ENCODE data around the gene LMAN1. TPM values are rescaled to one million over a fixed set of nuclear protein-coding genes. Genes with fewer than 3 reads are reported as not detected.

The LMAN1 gene
- total RNA-seq, 1 experiment from 2014 or later = 40.6 TPM

GRCh38 chr18:59324623-59324971 lies 34.5 kb downstream of the LMAN1 start:
- Mint-ChIP-seq H3K4me3 (ENCODE audit: unreplicated experiment) (no peak overlapping the region), H3K9me3 (ENCODE audit: unreplicated experiment) (no peaks in the 10 kb centered on the region), H3K27me3 (ENCODE audit: insufficient read depth, unreplicated experiment) (no peaks in the 10 kb centered on the region), H3K36me3 (ENCODE audit: insufficient read depth, unreplicated experiment) (peaks cover 18% of the 10 kb centered on the region), H3K27ac (ENCODE audit: unreplicated experiment) (no peak overlapping the region), H3K4me1 (ENCODE audit: low read depth, unreplicated experiment) (no peaks in the 10 kb centered on the region)
- ChIA-PET POLR2A (no interaction called here), CTCF (no interaction called here)
- H3K36me3 ChIP-seq (ENCODE audit: control insufficient read depth, insufficient read depth, low read length) = no peaks in the 10 kb centered on the region
- no peak overlapping the region for H3K4me3 ChIP-seq (ENCODE audit: low read depth, low read length)
- H3K27me3 ChIP-seq (replicated peaks; ENCODE audit: control insufficient read depth, insufficient read depth, low read length) = no peaks in the 10 kb centered on the region
- H3K9me3 ChIP-seq = no peaks in the 10 kb centered on the region
- BruUV-seq (replicated peaks) = no TSS peak
- no peak for DNase-seq
- intact Hi-C loops (cut with micrococcal nuclease; ENCODE audit: unreplicated experiment) = no loop called here
- no peaks in the 10 kb centered on the region for H3K4me1 ChIP-seq
- no peak for TF ChIP-seq CTCF (IDR thresholded peaks at IDR 0.05; ENCODE audit: insufficient read depth in 1 of 2, low read depth in 1 of 2, low read length in 1 of 2, severe bottlenecking in 1 of 2, unreplicated experiment in 1 of 2)

GRCh38 chr18:59323931-59324622 lies 35.0 kb downstream of the LMAN1 start:
- H3K27me3 Mint-ChIP-seq (ENCODE audit: insufficient read depth, unreplicated experiment) = no peaks in the 10 kb centered on the region
- POLR2A ChIA-PET = no interaction called here
- no peak for TF ChIP-seq CTCF (IDR thresholded peaks at IDR 0.05; ENCODE audit: insufficient read depth in 1 of 2, low read depth in 1 of 2, low read length in 1 of 2, severe bottlenecking in 1 of 2, unreplicated experiment in 1 of 2)
- CTCF ChIA-PET = no interaction called here
- no peaks in the 10 kb centered on the region for H3K4me1 Mint-ChIP-seq (ENCODE audit: low read depth, unreplicated experiment)
- no peak overlapping the region for H3K4me3 ChIP-seq (ENCODE audit: low read depth, low read length)
- no peaks in the 10 kb centered on the region for H3K9me3 ChIP-seq
- H3K36me3 Mint-ChIP-seq (ENCODE audit: insufficient read depth, unreplicated experiment) = peaks cover 18% of the 10 kb centered on the region
- no peak overlapping the region for H3K4me3 Mint-ChIP-seq (ENCODE audit: unreplicated experiment)
- H3K27me3 ChIP-seq (replicated peaks; ENCODE audit: control insufficient read depth, insufficient read depth, low read length) = no peaks in the 10 kb centered on the region
- H3K9me3 Mint-ChIP-seq (ENCODE audit: unreplicated experiment) = no peaks in the 10 kb centered on the region
- intact Hi-C loops (cut with micrococcal nuclease; ENCODE audit: unreplicated experiment) = no loop called here
- no peak for DNase-seq
- no TSS peak for BruUV-seq (replicated peaks)
- H3K27ac Mint-ChIP-seq (ENCODE audit: unreplicated experiment) = no peak overlapping the region
- no peaks in the 10 kb centered on the region for H3K36me3 ChIP-seq (ENCODE audit: control insufficient read depth, insufficient read depth, low read length)
- no peaks in the 10 kb centered on the region for H3K4me1 ChIP-seq

- H3K4me3 ChIP-seq (ENCODE audit: low read depth, low read length) = no peak within 1 kb of the TSS
- H3K27me3 ChIP-seq (replicated peaks; ENCODE audit: control insufficient read depth, insufficient read depth, low read length) = no peaks in the 10 kb centered on the region
- no peaks in the 10 kb centered on the region for H3K4me1 ChIP-seq
- ChIA-PET POLR2A (no interaction called here), CTCF (interaction anchor here (0.6 kb wide), 1 partner anchor 75 kb away, joined by 6 read pairs; no protein-coding TSS in a partner anchor)
- no peak within 1 kb of the TSS for H3K27ac Mint-ChIP-seq (ENCODE audit: unreplicated experiment)
- intact Hi-C loops (cut with micrococcal nuclease; ENCODE audit: unreplicated experiment) = no loop called here
- no peak for DNase-seq
- H3K9me3 ChIP-seq = no peaks in the 10 kb centered on the region
- no TSS peak for BruUV-seq (replicated peaks)
- H3K4me1 Mint-ChIP-seq (ENCODE audit: low read depth, unreplicated experiment) = no peaks in the 10 kb centered on the region
- H3K9me3 Mint-ChIP-seq (ENCODE audit: unreplicated experiment) = no peaks in the 10 kb centered on the region
- no peak within 1 kb of the TSS for H3K4me3 Mint-ChIP-seq (ENCODE audit: unreplicated experiment)
- no peaks in the 10 kb centered on the region for H3K36me3 Mint-ChIP-seq (ENCODE audit: insufficient read depth, unreplicated experiment)
- H3K27me3 Mint-ChIP-seq (ENCODE audit: insufficient read depth, unreplicated experiment) = no peaks in the 10 kb centered on the region
- no peak for TF ChIP-seq CTCF (IDR thresholded peaks at IDR 0.05; ENCODE audit: insufficient read depth in 1 of 2, low read depth in 1 of 2, low read length in 1 of 2, severe bottlenecking in 1 of 2, unreplicated experiment in 1 of 2)
- H3K36me3 ChIP-seq (ENCODE audit: control insufficient read depth, insufficient read depth, low read length) = no peaks in the 10 kb centered on the region
Observed at GRCh38 chr18:59318460-59319050, 40.5 kb downstream of the LMAN1 start, which contains the start of gene CPLX4. Gene CPLX4 (minus strand): TSS chr18:59318649. CDS start chr18:59318462, 187 bp downstream.

Data from Caco-2 (cell line).